Measurements from ENCODE around the gene GPS1. TPM values are rescaled to one million over a fixed set of nuclear protein-coding genes. Genes with fewer than 3 reads are reported as not detected.

Gene GPS1
- total RNA-seq, 1 donor from 2014 or later: 94.7 TPM

DNA sequence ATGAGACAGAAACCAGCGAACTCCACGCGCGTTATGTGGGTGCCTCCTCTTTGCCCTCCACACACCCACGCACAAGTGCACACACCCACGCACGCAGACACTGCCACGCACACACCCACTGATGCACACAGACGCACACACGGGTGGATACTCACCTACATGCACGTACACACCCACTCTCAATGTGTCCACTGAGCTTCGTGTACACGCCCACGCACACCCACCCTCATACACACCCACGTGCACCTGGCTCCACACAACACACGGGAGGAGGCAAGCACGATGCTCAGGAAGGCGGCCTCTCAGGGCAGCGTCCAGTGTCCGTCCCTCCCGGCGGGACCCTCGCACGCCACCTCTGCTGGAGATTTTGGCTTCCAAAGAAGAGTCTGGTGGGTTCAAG, 4.3 kb upstream of the GPS1 start:
- peak overlapping the region; percentile 32 for H3K4me3 Mint-ChIP-seq
- POLR2A ChIA-PET: no interaction called here
- CTCF ChIA-PET: interaction anchor here (1.3 kb wide), 1 partner anchor 10 kb away, joined by 4 read pairs; the partner anchor contains the start of gene DCXR
- peaks cover 14% of the 10 kb centered on the region for H3K36me3 Mint-ChIP-seq (ENCODE audit: low read depth)
- peaks cover 8% of the 10 kb centered on the region for H3K4me1 Mint-ChIP-seq
- DNase-seq (no peak), ATAC-seq (ENCODE audit: low read depth) (no peak)
- H3K27me3 Mint-ChIP-seq: no peaks in the 10 kb centered on the region
- TF ChIP-seq, protein P1, sequence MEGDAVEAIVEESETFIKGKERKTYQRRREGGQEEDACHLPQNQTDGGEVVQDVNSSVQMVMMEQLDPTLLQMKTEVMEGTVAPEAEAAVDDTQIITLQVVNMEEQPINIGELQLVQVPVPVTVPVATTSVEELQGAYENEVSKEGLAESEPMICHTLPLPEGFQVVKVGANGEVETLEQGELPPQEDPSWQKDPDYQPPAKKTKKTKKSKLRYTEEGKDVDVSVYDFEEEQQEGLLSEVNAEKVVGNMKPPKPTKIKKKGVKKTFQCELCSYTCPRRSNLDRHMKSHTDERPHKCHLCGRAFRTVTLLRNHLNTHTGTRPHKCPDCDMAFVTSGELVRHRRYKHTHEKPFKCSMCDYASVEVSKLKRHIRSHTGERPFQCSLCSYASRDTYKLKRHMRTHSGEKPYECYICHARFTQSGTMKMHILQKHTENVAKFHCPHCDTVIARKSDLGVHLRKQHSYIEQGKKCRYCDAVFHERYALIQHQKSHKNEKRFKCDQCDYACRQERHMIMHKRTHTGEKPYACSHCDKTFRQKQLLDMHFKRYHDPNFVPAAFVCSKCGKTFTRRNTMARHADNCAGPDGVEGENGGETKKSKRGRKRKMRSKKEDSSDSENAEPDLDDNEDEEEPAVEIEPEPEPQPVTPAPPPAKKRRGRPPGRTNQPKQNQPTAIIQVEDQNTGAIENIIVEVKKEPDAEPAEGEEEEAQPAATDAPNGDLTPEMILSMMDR (IDR thresholded peaks at IDR 0.05): no peak
- H3K9me3 Mint-ChIP-seq: no peaks in the 10 kb centered on the region
- intact Hi-C loops (cut with micrococcal nuclease): no loop called here
- H3K27ac Mint-ChIP-seq: no peak overlapping the region

DNA sequence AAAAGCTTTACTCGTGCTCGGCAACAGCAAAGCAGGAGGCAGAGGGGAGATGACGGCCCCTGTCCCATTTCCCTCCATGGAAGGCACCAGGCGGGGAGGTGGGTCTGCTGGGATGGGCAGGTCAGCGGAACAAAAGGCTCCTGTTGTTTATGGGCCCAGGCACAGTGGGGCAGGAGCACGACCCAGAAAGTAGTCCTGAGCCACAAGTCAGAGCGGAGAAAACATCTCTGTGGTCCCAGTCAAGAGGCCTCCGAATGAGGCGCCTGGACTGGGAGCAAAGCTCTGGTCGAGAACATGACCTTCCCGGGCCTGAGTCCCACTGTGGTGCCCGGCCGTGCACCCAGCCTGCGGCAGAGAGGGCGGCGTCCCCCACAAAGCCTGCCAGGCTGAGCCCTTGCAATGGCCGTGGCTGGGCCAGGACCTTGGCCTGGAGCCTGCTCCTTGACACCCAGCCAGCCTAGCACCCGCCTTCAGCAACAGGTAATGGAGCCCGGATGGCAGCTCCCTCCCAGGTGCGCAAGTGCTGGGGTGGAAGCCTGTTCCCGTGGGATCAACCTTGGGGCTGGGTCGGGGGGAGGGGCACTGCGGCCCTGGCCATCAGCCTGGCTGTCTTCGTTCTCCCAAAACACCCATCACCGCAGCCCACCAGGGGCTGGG, 3.7 kb upstream of the GPS1 start:
- Mint-ChIP-seq H3K27me3 (no peaks in the 10 kb centered on the region), H3K9me3 (no peaks in the 10 kb centered on the region), H3K4me3 (peak overlapping the region; percentile 32), H3K36me3 (ENCODE audit: low read depth) (peaks cover 14% of the 10 kb centered on the region), H3K27ac (no peak overlapping the region), H3K4me1 (peaks cover 12% of the 10 kb centered on the region)
- ChIA-PET CTCF (interaction anchor here (1.3 kb wide), 1 partner anchor 10 kb away, joined by 4 read pairs; the partner anchor contains the start of gene DCXR), POLR2A (no interaction called here)
- TF ChIP-seq, protein P1 (IDR thresholded peaks at IDR 0.05): no peak
- ATAC-seq (ENCODE audit: low read depth) (no peak), DNase-seq (no peak)
- intact Hi-C loops (cut with micrococcal nuclease): no loop called here

DNA sequence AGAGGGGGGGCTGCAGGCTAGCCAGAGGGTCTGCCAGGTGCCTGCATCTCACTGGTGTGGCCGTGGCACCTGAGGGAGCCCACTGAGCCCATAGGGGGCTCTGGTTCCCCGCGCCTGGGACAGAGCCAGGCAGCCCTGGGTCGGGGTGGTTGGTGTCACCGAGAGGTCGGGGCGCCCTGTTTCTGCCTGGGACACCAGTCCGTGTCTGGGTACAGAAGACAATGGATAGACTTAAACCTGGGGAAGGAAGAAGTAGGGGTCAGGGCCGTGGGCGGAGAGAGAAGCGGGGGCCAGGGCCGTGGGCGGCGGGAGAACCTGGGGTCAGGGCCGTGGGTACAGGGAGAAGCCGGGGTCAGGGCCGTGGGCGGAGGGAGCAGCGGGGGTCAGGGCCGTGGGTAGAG, 3.1 kb upstream of the GPS1 start:
- CTCF ChIA-PET: no interaction called here

DNA sequence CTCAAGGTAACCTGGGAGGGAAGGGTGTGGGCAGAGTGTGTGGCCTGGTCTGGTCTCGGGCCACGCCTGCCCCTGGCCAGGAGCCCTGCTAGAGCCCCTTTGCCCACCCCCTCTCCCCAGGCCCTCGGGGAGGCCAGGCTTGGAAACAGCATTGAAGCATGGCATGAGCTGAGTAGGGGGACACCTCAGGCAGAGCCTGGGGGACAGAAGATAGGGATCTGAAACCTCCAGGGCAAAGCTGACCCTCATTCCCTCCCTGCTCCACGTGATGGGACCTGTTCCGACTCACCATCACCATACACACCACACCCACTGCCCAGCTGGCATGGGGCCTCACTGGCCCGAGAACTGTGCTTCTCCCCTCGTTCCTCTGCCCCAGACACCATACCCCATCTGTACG, 2.6 kb upstream of the GPS1 start:
- Mint-ChIP-seq H3K4me3 (no peak overlapping the region), H3K27me3 (no peaks in the 10 kb centered on the region), H3K36me3 (ENCODE audit: low read depth) (peaks cover 15% of the 10 kb centered on the region), H3K27ac (no peak overlapping the region), H3K9me3 (no peaks in the 10 kb centered on the region), H3K4me1 (peaks cover 17% of the 10 kb centered on the region)
- ATAC-seq (ENCODE audit: low read depth) (no peak), DNase-seq (no peak)
- intact Hi-C loops (cut with micrococcal nuclease): no loop called here
- TF ChIP-seq, protein P1 (IDR thresholded peaks at IDR 0.05): no peak
- CTCF ChIA-PET: interaction anchor here (1.2 kb wide), 1 partner anchor 18 kb away, joined by 3 read pairs; no protein-coding TSS in a partner anchor
- POLR2A ChIA-PET: interaction anchor here (2.0 kb wide), 1 partner anchor 16 kb away, joined by 5 read pairs; no protein-coding TSS in a partner anchor

More for the DNA sequence above, 3.1 kb upstream of the GPS1 start:
- DNase-seq (no peak), ATAC-seq (ENCODE audit: low read depth) (no peak)
- intact Hi-C loops (cut with micrococcal nuclease): no loop called here
- POLR2A ChIA-PET: no interaction called here
- no peak overlapping the region for H3K27ac Mint-ChIP-seq
- TF ChIP-seq, protein P1 (IDR thresholded peaks at IDR 0.05): no peak
- no peaks in the 10 kb centered on the region for H3K27me3 Mint-ChIP-seq
- H3K4me1 Mint-ChIP-seq: peaks cover 17% of the 10 kb centered on the region
- H3K36me3 Mint-ChIP-seq (ENCODE audit: low read depth): peaks cover 15% of the 10 kb centered on the region
- H3K4me3 Mint-ChIP-seq: no peak overlapping the region
- H3K9me3 Mint-ChIP-seq: no peaks in the 10 kb centered on the region

DNA sequence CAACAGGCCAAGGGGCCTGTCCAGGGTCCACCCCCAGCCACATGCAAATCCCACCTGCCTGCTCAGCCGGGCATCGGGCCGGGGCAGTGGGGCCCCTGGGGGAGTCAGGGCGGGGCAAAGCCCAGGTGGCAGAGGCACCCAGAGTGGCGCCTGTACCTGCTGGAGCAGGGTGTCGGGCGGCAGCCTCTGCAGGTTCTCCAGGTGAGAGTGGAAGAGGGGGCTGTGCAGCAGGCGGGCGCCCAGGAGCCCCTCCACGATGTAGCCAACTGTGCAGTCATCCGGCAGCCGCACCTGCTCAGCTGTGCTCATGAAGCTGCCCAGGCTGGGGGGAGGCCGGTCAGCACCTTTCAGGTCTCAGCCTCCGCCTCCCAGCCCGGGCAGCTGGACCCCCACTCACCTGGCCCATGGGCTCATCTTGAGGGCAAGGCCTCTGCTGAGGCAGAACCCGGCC, 2.2 kb upstream of the GPS1 start:
- CTCF ChIA-PET: interaction anchor here (1.2 kb wide), 1 partner anchor 19 kb away, joined by 3 read pairs; no protein-coding TSS in a partner anchor
- TF ChIP-seq, protein P1 (IDR thresholded peaks at IDR 0.05): no peak
- Mint-ChIP-seq H3K4me3 (no peak overlapping the region), H3K27me3 (no peaks in the 10 kb centered on the region), H3K36me3 (ENCODE audit: low read depth) (peaks cover 15% of the 10 kb centered on the region), H3K9me3 (no peaks in the 10 kb centered on the region), H3K27ac (no peak overlapping the region), H3K4me1 (peaks cover 17% of the 10 kb centered on the region)
- POLR2A ChIA-PET: interaction anchor here (0.6 to 4.2 kb wide), 3 partner anchors 12 to 294 kb away, joined by 5 to 30 read pairs (median 6); partner anchors contain the start of gene DCXR
- ATAC-seq (ENCODE audit: low read depth): no peak
- no peak for DNase-seq
- intact Hi-C loops (cut with micrococcal nuclease): no loop called here

Data from activated B cell treated with CpG ODN at 0.5 μM for 24 hours (primary cell).